Large intestine (tissue), 3 donors: ENCODE results near the gene CTNND1. TPM values are rescaled to one million over a fixed set of nuclear protein-coding genes. Genes with fewer than 3 reads are reported as not detected.

ENCODE experiments used
- DNase-seq, 2 donors: peaks; one replicate each; pipeline versions ENCODE4 v3.0.0 to v3.0.0-alpha.2; 2013
- H3K27ac ChIP-seq: one replicate; pipeline ENCODE4 v1.5.1; 2013; ENCODE audit warnings: low read length
- H3K27me3 ChIP-seq: 2 replicates; pipeline ENCODE4 v1.6.1; 2013; ENCODE audit warnings: low read length; ENCODE audit not compliant: control insufficient read depth, insufficient read depth
- H3K36me3 ChIP-seq: 2 replicates; pipeline ENCODE4 v1.6.1; 2013; ENCODE audit warnings: low read length; ENCODE audit not compliant: control insufficient read depth, insufficient read depth
- H3K4me1 ChIP-seq: one replicate; pipeline ENCODE4 v1.6.1; 2013; ENCODE audit warnings: low read length; ENCODE audit not compliant: control insufficient read depth, insufficient read depth
- H3K4me3 ChIP-seq: one replicate; pipeline ENCODE4 v1.5.1; 2013; ENCODE audit warnings: low read length
- H3K9me3 ChIP-seq: one replicate; pipeline ENCODE4 v1.6.1; 2013; ENCODE audit warnings: mild to moderate bottlenecking, low read depth, low read length, moderate library complexity; ENCODE audit not compliant: control insufficient read depth
- WGBS: methylation state at CpG from one replicate; pipeline ENCODE4 v1.1.5; 2013; ENCODE audit warnings: low lambda C conversion rate; ENCODE audit not compliant: insufficient coverage; 5-methylcytosine and 5-hydroxymethylcytosine counted together
- polyA plus RNA-seq: library from polyadenylated mRNA; unstranded; fragments of 120-200 nt; gene quantifications from one replicate; pipeline ENCODE4 v1.2.1, GENCODE V29; 2013

CTNND1 gene
- polyA plus RNA-seq, 1 donor = 224 TPM

DNA sequence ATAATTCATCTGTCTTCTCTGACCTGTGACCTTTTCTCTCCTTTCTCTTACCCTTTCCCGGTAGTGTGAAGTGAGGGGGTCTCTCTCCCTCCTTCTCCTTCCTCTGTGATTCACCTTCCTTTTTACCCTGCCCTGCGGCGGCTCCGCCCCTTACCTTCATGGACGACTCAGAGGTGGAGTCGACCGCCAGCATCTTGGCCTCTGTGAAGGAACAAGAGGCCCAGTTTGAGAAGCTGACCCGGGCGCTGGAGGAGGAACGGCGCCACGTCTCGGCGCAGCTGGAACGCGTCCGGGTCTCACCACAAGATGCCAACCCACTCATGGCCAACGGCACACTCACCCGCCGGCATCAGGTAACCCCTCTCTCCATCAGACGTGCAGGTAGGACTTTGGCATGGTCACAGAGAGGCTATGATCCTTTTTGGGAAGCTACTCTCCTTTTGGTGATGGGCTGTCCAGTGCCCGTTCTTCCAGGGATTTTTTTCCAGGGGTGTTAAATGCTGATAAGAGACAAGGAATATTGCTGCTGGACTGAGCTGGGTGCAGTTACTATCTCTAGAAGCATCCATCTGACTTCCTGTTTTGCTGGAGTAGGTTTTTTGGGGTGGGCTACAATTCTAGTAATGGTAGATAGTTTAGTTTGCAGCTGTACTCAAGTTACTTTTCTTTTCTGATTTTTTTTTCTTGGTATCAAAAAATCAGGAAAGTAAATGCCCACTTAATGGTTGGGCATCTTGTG lies 29.9 kb downstream of the CTNND1 start:
- Histone ChIP-seq H3K4me1 (peaks cover 59% of the 10 kb centered on the region), H3K27me3 (no peaks in the 10 kb centered on the region), H3K27ac (no peak overlapping the region), H3K9me3 (no peaks in the 10 kb centered on the region), H3K4me3 (no peak overlapping the region), H3K36me3 (peaks cover 43% of the 10 kb centered on the region)
- no CpG with 5 or more reads among the region's 22 CpGs for WGBS
- no peak for DNase-seq

DNA sequence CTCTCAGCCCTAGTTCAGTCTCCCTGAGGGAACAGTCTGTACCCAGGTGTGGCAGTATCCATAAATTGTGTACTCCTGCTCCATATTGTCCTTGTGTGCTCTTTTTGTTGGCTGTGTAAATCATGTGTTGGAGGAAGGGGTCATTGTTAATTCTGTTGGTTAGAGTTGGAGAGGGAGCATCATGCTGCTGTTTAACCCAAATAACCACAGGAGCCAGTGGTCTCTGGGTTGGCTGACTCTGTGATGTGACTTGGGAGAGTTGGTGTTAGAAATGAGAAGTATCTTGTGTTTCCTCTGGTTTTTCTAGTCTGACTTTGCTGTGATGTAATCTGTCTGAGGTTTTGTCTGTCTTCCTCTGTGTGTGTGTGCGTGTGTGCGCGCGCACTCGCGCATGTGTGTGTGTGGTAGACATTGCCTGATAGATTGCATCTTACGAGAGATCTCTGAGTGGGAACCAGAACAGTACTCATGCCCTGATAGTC lies 30.5 kb downstream of the CTNND1 start:
- peak in 1 of 2 donors; percentile 47 for DNase-seq
- Histone ChIP-seq H3K27ac (no peak overlapping the region), H3K4me3 (no peak overlapping the region), H3K4me1 (peaks cover 52% of the 10 kb centered on the region), H3K27me3 (no peaks in the 10 kb centered on the region), H3K9me3 (no peaks in the 10 kb centered on the region), H3K36me3 (peaks cover 47% of the 10 kb centered on the region)
- no CpG with 5 or more reads among the region's 7 CpGs for WGBS

DNA sequence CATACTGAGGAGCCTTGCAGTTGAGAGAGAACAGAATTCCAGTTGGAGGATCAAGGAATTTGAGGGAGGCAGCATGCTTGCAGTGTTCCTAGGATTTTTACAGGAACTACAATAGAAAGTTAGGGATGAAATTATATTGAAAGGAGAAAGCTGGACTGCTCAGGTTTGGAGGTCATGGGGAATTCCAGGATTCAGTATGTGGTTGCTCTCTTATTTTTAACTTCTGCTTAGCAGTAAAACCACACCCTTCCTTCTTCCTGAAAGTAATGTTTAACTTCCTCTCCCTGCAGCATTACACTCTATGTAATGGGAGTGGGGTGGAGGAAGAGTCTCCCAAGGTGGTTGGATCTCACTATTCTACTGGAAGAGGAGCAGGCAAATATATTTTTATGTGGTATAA lies 31.3 kb downstream of the CTNND1 start:
- peaks cover 47% of the 10 kb centered on the region for H3K4me1 ChIP-seq
- no peak overlapping the region for H3K4me3 ChIP-seq
- DNase-seq = peak in 1 of 2 donors; percentile 69

DNA sequence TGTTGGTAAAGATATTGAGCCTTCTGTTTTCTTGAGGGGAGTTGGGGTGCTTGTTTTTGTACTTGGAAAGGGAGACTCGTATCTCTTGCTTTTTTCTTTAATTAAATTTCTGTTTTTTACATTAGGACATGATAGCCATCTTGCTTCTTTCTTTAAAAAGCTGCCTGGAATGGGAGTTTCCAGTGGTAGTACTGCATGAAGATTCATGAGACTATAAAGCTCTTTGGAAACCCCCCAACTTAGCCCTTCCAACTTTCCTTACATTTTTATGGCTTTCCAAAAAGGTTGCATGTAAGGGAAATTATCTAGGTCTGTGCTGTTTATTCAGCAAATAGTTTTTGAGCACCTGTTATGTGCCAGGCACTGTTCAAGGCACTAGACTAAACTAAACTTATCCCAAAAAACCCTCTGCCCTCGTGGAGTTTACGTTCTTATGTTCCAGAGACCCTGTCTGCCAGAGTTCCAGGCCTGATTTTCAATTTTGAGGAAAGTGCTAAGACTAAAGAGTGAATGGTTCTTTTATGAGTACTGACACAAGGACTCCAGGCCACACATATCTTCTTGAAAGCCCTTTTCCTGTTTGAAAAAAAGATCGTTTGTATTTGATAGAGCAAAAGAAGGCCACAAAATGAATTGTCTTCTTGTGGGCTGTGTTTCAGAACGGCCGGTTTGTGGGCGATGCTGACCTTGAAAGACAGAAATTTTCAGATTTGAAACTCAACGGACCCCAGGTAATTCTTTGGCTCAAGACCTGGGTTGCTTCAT lies 31.9 kb downstream of the CTNND1 start:
- 68% methylated on average over 4 of the region's 8 CpGs for WGBS
- Histone ChIP-seq H3K27ac (peak overlapping the region; percentile 33), H3K27me3 (no peaks in the 10 kb centered on the region), H3K4me3 (no peak overlapping the region), H3K36me3 (peaks cover 50% of the 10 kb centered on the region), H3K4me1 (peaks cover 46% of the 10 kb centered on the region), H3K9me3 (no peaks in the 10 kb centered on the region)
- DNase-seq = no peak

More for the DNA sequence above, 31.3 kb downstream of the CTNND1 start:
- H3K36me3 ChIP-seq = peaks cover 49% of the 10 kb centered on the region
- H3K27me3 ChIP-seq = no peaks in the 10 kb centered on the region
- no peaks in the 10 kb centered on the region for H3K9me3 ChIP-seq
- peak overlapping the region; percentile 33 for H3K27ac ChIP-seq

DNA sequence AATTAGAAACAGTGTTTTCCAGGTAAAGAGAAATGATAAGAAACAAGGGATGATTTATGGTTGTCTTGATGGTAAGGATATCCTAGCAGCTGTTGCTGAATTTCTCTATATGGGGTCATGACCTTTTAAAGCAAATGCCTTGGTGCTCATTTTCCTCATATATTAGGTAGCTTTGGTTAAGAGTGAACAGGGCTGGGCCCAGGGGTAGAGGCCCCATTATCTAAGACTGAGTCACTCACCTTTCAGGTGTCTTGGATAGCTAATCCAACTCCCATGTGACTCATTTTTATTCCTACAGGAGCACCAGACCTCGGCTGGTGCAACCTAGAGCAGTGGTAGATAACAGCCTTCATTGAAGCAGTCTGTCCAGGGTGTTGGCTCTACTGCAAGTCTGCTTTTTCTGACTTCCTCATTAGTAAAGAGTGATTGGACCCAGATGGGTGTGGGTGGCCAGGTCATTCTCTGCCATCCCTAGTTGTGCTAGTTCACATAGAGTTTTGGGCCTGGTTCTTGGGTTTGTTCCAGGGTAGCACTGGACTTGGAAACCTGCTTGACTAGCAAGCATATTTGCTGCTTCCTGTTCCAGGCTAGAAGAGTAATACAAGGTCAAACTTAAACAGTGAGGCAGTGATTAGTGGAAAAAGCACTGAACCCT lies 37.4 kb downstream of the CTNND1 start:
- Histone ChIP-seq H3K27me3 (no peaks in the 10 kb centered on the region), H3K36me3 (peaks cover 55% of the 10 kb centered on the region), H3K4me3 (no peak overlapping the region), H3K27ac (peak overlapping the region; percentile 93), H3K9me3 (no peaks in the 10 kb centered on the region), H3K4me1 (peaks cover 31% of the 10 kb centered on the region)
- no CpG with 5 or more reads among the region's 1 CpG for WGBS
- peak; percentile 94 to 97 for DNase-seq

DNA sequence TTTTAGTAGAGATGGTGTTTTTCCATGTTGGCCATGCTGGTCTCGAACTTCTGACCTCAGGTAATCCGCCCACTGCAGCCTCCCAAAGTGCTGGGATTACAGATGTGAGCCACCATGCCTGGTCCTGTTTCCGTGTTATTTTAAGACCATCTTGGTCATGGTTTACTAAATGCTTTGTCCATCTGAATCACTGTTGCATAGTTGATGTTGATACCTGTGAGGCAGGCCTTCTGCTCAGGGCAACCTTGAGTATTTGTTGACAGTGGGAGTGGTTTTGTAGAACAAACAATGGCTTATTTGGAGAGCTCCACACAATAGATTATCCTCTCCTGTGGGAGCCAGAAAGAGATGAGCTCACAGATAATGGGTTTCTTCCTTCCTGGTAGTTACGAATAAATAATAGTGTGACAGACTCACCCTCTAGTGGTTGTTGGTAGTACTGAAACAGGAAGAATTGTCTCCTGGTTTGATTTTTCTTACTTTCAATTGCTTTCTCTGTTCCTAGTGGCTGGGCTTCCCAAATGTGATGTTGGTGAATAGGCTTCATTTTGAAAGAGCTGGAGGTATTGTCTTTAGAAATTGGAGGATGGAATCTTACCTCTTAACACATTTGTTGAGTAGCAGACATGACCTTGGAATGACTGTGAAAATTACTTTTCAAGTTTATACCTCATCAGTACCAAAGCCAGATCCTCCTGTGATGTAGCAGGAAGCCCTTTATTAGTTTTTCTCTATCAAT lies 39.0 kb downstream of the CTNND1 start:
- DNase-seq = peak; percentile 61 to 78
- Histone ChIP-seq H3K27ac (peak overlapping the region; percentile 93), H3K4me3 (no peak overlapping the region), H3K36me3 (peaks cover 57% of the 10 kb centered on the region), H3K4me1 (peaks cover 31% of the 10 kb centered on the region), H3K9me3 (no peaks in the 10 kb centered on the region), H3K27me3 (no peaks in the 10 kb centered on the region)
- 80% methylated on average over 1 of the region's 4 CpGs for WGBS

DNA sequence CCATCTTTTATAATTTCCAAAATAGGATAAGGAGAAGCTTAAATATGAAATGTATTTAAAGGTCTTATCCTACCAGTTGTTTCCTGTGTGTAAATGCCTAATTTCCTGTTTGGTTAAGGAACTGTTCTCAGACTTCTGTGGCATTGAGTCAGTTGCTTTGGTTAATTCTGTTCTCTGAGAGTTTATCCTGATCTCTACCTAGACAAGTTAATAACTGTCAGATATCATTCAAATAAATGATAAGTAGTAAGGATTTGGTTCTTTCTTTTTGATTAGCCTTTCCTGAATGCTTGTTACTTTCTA lies 39.5 kb downstream of the CTNND1 start:
- DNase-seq = no peak
- Histone ChIP-seq H3K36me3 (peaks cover 57% of the 10 kb centered on the region), H3K9me3 (no peaks in the 10 kb centered on the region), H3K4me3 (no peak overlapping the region), H3K4me1 (peaks cover 31% of the 10 kb centered on the region), H3K27ac (no peak overlapping the region), H3K27me3 (no peaks in the 10 kb centered on the region)

DNA sequence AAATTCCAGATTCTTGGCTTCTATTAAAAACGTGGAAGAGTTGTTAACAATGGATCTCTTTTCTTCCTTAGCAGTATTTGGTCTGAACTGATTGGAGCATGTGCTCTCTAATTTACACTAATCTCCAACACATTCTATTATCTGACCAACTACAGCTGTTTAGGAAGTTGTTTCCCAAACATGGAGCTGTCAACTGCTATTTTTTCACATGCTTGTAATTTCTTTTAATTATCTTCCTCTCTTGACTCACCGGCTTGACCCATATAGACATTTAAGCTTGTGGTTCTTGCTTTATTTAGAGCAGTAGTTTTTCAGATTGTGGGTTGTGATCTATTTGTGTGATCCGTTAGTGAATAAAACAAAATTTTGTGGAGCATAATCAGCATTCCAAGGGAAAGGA lies 40.8 kb downstream of the CTNND1 start:
- WGBS = 73% methylated on average over 3 of the region's 3 CpGs
- H3K27ac ChIP-seq = no peak overlapping the region
- no peaks in the 10 kb centered on the region for H3K27me3 ChIP-seq
- no peaks in the 10 kb centered on the region for H3K9me3 ChIP-seq
- peaks cover 59% of the 10 kb centered on the region for H3K36me3 ChIP-seq
- peaks cover 31% of the 10 kb centered on the region for H3K4me1 ChIP-seq
- no peak for DNase-seq
- no peak overlapping the region for H3K4me3 ChIP-seq

DNA sequence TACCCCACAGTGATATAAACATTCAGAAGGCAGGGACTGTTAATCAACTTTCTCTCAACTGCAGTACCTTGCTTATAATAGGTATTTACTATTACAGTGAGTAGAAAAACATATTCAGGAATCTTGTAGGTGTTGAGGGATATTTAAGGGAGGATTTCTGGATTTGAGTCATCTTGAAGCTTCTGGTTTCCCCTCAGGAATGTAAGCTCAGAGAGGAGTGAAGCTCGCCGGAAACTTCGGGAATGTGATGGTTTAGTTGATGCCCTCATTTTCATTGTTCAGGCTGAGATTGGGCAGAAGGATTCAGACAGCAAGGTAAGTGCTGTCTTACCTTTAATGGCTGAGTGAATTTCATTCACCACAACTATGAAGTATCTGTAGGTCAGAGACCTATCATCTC lies 42.9 kb downstream of the CTNND1 start:
- H3K9me3 ChIP-seq = no peaks in the 10 kb centered on the region
- peaks cover 15% of the 10 kb centered on the region for H3K4me1 ChIP-seq
- no CpG with 5 or more reads among the region's 3 CpGs for WGBS
- no peaks in the 10 kb centered on the region for H3K27me3 ChIP-seq
- peaks cover 73% of the 10 kb centered on the region for H3K36me3 ChIP-seq
- no peak overlapping the region for H3K27ac ChIP-seq
- no peak for DNase-seq
- no peak overlapping the region for H3K4me3 ChIP-seq

DNA sequence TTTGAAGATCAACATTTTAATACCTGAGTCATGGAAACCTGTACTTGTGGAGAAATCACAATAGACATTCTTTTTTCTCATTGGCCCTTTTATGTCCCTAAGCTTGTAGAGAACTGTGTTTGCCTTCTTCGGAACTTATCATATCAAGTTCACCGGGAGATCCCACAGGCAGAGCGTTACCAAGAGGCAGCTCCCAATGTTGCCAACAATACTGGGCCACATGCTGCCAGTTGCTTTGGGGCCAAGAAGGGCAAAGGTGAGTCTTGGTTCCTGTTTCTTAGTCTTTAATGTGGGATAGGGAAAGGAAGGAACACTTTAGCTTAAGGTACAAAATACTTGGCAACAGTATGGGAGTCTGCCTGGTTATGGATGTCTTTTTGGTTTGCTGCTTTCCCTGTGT lies 44.2 kb downstream of the CTNND1 start:
- no peak for DNase-seq
- H3K36me3 ChIP-seq = peaks cover 82% of the 10 kb centered on the region

More for the DNA sequence above, 44.2 kb downstream of the CTNND1 start:
- WGBS = no CpG with 5 or more reads among the region's 3 CpGs
- no peaks in the 10 kb centered on the region for H3K27me3 ChIP-seq
- no peaks in the 10 kb centered on the region for H3K9me3 ChIP-seq
- H3K4me3 ChIP-seq = no peak overlapping the region
- H3K27ac ChIP-seq = no peak overlapping the region
- H3K4me1 ChIP-seq = peaks cover 5% of the 10 kb centered on the region
